ENCODE results near the gene ARPP21.

GRCh38 chr3:35744419-35744818, 105.1 kb downstream of the ARPP21 start:
- TF ChIP-seq EZH2 (IDR thresholded peaks at IDR 0.05; ENCODE audit: insufficient read depth, poor library complexity, severe bottlenecking): no peak
- TF ChIP-seq EZH2phosphoT487 (IDR thresholded peaks at IDR 0.05; ENCODE audit: insufficient read depth, low read depth): no peak
